Measurements from ENCODE around the gene ODF2.

DNA sequence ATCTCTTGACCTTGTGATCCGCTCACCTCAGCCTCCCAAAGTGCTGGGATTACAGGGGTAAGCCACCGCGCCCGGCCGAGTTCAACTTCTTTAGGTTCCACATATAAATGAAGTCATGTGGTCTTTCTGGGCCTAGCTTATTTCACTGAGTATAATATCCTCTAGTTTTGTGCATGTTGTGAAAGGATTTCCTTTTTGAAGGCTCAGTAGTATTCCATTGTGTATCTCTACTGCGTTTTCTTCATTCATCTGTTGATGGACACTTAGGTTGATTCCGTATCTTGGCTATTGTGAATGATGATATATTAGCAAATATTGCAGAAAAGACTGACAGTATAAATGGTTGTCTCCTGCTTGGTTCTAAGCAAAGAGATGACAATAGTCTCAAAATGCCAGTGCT lies 20.1 kb downstream of the ODF2 start:
- no peak for TF ChIP-seq KDM1A (CRISPR knock-in tag; IDR thresholded peaks at IDR 0.05)
- TF ChIP-seq, protein P1, sequence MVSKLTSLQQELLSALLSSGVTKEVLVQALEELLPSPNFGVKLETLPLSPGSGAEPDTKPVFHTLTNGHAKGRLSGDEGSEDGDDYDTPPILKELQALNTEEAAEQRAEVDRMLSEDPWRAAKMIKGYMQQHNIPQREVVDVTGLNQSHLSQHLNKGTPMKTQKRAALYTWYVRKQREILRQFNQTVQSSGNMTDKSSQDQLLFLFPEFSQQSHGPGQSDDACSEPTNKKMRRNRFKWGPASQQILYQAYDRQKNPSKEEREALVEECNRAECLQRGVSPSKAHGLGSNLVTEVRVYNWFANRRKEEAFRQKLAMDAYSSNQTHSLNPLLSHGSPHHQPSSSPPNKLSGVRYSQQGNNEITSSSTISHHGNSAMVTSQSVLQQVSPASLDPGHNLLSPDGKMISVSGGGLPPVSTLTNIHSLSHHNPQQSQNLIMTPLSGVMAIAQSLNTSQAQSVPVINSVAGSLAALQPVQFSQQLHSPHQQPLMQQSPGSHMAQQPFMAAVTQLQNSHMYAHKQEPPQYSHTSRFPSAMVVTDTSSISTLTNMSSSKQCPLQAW (CRISPR knock-in tag; IDR thresholded peaks at IDR 0.05) = no peak

Data from HepG2 (cell line).